Upper lobe of left lung (tissue), 4 donors: ENCODE data around the gene MYRF.

Source experiments
- POLR2A ChIP-seq, 4 donors: fragments of 450-650 bp; IDR thresholded peaks; one replicate each; pipeline ENCODE4 v1.5.1; 2016 to 2017; ENCODE audit warnings: antibody characterized with exemption in 4 of 4, mild to moderate bottlenecking in 2 of 4
- TF ChIP-seq, protein P1 (sequence below), 6 experiments: fragments of 450-650 bp in 4 of 6; fragments of 200-600 bp in 2 of 6; sonication (generic) in 2 of 6; IDR thresholded peaks; one replicate each; pipeline ENCODE4 v1.5.1; 2016 to 2019; ENCODE audit warnings: antibody characterized with exemption in 6 of 6

DNA sequence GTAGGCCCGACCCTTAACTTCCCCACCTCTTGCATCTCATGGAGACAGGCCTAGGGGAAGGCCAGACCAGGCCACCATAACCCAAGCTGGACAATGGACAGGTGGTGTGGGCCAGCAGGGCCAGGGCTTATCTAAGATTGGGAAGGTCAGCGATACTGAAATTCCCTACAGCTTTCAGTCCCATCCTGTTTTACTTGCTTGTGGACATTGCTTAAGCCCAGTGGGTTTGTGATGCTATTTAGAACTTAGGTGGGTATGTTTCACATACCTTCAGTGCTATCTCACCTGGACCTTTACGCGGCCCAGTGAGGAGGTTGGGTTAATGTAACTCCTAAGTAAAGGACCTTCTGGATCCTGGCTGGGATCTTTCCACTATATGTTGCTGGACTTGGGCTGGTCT lies 77.4 kb downstream of the MYRF start:
- TF ChIP-seq, protein P1, sequence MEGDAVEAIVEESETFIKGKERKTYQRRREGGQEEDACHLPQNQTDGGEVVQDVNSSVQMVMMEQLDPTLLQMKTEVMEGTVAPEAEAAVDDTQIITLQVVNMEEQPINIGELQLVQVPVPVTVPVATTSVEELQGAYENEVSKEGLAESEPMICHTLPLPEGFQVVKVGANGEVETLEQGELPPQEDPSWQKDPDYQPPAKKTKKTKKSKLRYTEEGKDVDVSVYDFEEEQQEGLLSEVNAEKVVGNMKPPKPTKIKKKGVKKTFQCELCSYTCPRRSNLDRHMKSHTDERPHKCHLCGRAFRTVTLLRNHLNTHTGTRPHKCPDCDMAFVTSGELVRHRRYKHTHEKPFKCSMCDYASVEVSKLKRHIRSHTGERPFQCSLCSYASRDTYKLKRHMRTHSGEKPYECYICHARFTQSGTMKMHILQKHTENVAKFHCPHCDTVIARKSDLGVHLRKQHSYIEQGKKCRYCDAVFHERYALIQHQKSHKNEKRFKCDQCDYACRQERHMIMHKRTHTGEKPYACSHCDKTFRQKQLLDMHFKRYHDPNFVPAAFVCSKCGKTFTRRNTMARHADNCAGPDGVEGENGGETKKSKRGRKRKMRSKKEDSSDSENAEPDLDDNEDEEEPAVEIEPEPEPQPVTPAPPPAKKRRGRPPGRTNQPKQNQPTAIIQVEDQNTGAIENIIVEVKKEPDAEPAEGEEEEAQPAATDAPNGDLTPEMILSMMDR (IDR thresholded peaks at IDR 0.05), result no peak
- TF ChIP-seq POLR2A (IDR thresholded peaks at IDR 0.05), result no peak
